TTC549 (cell line): ENCODE results near the gene EPHA6.

Experiments
- FAIRE-seq: peaks from 2 replicates; lab custom pipeline; 2012; peaks lifted over from hg19 to GRCh38; lab: Jason Lieb, UNC

Gene EPHA6

GRCh38 chr3:97277708-97278107 is 463.3 kb downstream of the EPHA6 start:
- no peak for FAIRE-seq

GRCh38 chr3:97278506-97278905 is 464.1 kb downstream of the EPHA6 start:
- FAIRE-seq = no peak

GRCh38 chr3:97291901-97292300 is 477.5 kb downstream of the EPHA6 start:
- no peak for FAIRE-seq

GRCh38 chr3:97293596-97294131 is 479.3 kb downstream of the EPHA6 start:
- no peak for FAIRE-seq

GRCh38 chr3:97297032-97297431 is 482.6 kb downstream of the EPHA6 start:
- FAIRE-seq = no peak

GRCh38 chr3:97301114-97301513 is 486.7 kb downstream of the EPHA6 start:
- no peak for FAIRE-seq

- no peak for FAIRE-seq
Observed at GRCh38 chr3:97306226-97306625, 491.8 kb downstream of the EPHA6 start.

- no peak for FAIRE-seq
Observed at GRCh38 chr3:97338375-97338774, 524.0 kb downstream of the EPHA6 start.

GRCh38 chr3:97340940-97341339 is 526.5 kb downstream of the EPHA6 start:
- no peak for FAIRE-seq

- no peak for FAIRE-seq
Observed at GRCh38 chr3:97347780-97348179, 533.4 kb downstream of the EPHA6 start.

- FAIRE-seq = no peak
Observed at GRCh38 chr3:97350971-97351370, 536.6 kb downstream of the EPHA6 start.

- no peak for FAIRE-seq
Observed at GRCh38 chr3:97353176-97353575, 538.8 kb downstream of the EPHA6 start.

- FAIRE-seq = no peak
Observed at GRCh38 chr3:97359977-97360376, 545.6 kb downstream of the EPHA6 start.

GRCh38 chr3:97360804-97361203 is 546.4 kb downstream of the EPHA6 start:
- FAIRE-seq = no peak

GRCh38 chr3:97384583-97384982 is 570.2 kb downstream of the EPHA6 start:
- FAIRE-seq = no peak

- FAIRE-seq = no peak
Observed at GRCh38 chr3:97388774-97389173, 574.4 kb downstream of the EPHA6 start.

- no peak for FAIRE-seq
Observed at GRCh38 chr3:97389936-97390335, 575.5 kb downstream of the EPHA6 start.

GRCh38 chr3:97391167-97391566 is 576.8 kb downstream of the EPHA6 start:
- no peak for FAIRE-seq

GRCh38 chr3:97409612-97410011 is 595.2 kb downstream of the EPHA6 start:
- no peak for FAIRE-seq

GRCh38 chr3:97421565-97421964 is 607.2 kb downstream of the EPHA6 start:
- FAIRE-seq = no peak

- no peak for FAIRE-seq
Observed at GRCh38 chr3:97425002-97425401, 610.6 kb downstream of the EPHA6 start.

GRCh38 chr3:97430601-97431000 is 616.2 kb downstream of the EPHA6 start:
- FAIRE-seq = no peak

- FAIRE-seq = no peak
Observed at GRCh38 chr3:97432914-97433313, 618.5 kb downstream of the EPHA6 start.

GRCh38 chr3:97438131-97438530 is 623.7 kb downstream of the EPHA6 start:
- no peak for FAIRE-seq

- no peak for FAIRE-seq
Observed at GRCh38 chr3:97439373-97439772, 625.0 kb downstream of the EPHA6 start.
